K562 (cell line): ENCODE results near the gene APOM. TPM values are rescaled to one million over a fixed set of nuclear protein-coding genes. Genes with fewer than 3 reads are reported as not detected.

Experiments used
- ATAC-seq: fragments of 200-7000 bp; cut with Tn5 transposase; 3 replicates; pipeline ENCODE4 v1.9.1; 2020; ENCODE audit warnings: moderate library complexity
- BruUV-seq: library from RNA; stranded (reverse); fragments of 400-500 nt; replicated peaks from 2 replicates; lab custom pipeline; 2021; lab: Mats Ljungman, UMichigan
- CTCF ChIA-PET: fragments of 300-600 bp; formaldehyde crosslinking; extraction: SDS; loops from one replicate; lab custom pipeline; 2021; ENCODE audit warnings: low intra/inter-chr PET ratio; lab: Yijun Ruan, JAX
- POLR2A ChIA-PET: fragments of 300-600, 350-650 bp; sonication (Branson Sonifier 250); formaldehyde crosslinking; extraction: SDS; loops from one replicate; lab custom pipeline; 2021; ENCODE audit warnings: antibody characterized with exemption, inconsistent platforms; lab: Yijun Ruan, JAX
- DNase-seq, 4 experiments: peaks; one replicate each; pipeline versions ENCODE4 v3.0.0 to v3.0.0-alpha.2; 2011 to 2018; ENCODE audit warnings: low spot score in 3 of 4, mixed read lengths in 3 of 4; ENCODE audit errors: extremely low read depth in 1 of 4
- FAIRE-seq: peaks from 2 replicates; lab custom pipeline; 2011; peaks lifted over from hg19 to GRCh38; lab: Jason Lieb, UNC
- H2AFZ ChIP-seq: 2 replicates; pipeline ENCODE4 v1.6.0; 2011; ENCODE audit warnings: low read depth, low read length, control low read depth, inconsistent platforms
- H3K27ac ChIP-seq: fragments of 200-600 bp; 3 replicates; pipeline ENCODE4 v1.8.0; 2011; ENCODE audit warnings: low read depth, mild to moderate bottlenecking, control low read depth, inconsistent platforms, low read length, moderate library complexity, mixed read lengths; ENCODE audit errors: extremely low read depth
- H3K27me3 ChIP-seq, 2 experiments: fragments of 300-600 bp in 1 of 2; 2 replicates in 1 of 2; 3 replicates in 1 of 2; pipeline versions ENCODE4 v1.6.0 to v1.8.0; 2011; ENCODE audit warnings: inconsistent platforms in 2 of 2, low read length in 2 of 2, mild to moderate bottlenecking in 1 of 2, mixed read lengths in 1 of 2, moderate library complexity in 1 of 2; ENCODE audit not compliant: control insufficient read depth in 2 of 2, insufficient read depth in 2 of 2
- H3K36me3 ChIP-seq: fragments of 300-600 bp; 3 replicates; pipeline ENCODE4 v1.8.0; 2011; ENCODE audit warnings: mild to moderate bottlenecking, low read length, inconsistent platforms; ENCODE audit not compliant: control insufficient read depth, insufficient read depth
- H3K4me1 ChIP-seq, 2 experiments: fragments of 200-600 bp in 1 of 2; replicated peaks in 1 of 2; 2 replicates in 1 of 2; 3 replicates in 1 of 2; pipeline versions ENCODE4 v1.5.1 to v1.8.0; 2011; ENCODE audit warnings: inconsistent platforms in 2 of 2, low read length in 2 of 2, mild to moderate bottlenecking in 1 of 2, mixed read lengths in 1 of 2, moderate library complexity in 1 of 2; ENCODE audit not compliant: control insufficient read depth in 2 of 2, insufficient read depth in 2 of 2
- H3K4me2 ChIP-seq: 2 replicates; pipeline ENCODE4 v1.6.1; 2011; ENCODE audit warnings: low read length, control low read depth, inconsistent platforms, mixed read lengths; ENCODE audit not compliant: insufficient read depth
- H3K4me3 ChIP-seq: fragments of 200-600 bp; sonication (generic), shearing (Covaris generic); 2 replicates; pipeline ENCODE4 v1.5.1; 2016; ENCODE audit warnings: control low read depth, inconsistent platforms
- H3K79me2 ChIP-seq: fragments of 200-600 bp; 3 replicates; pipeline ENCODE4 v1.8.0; 2011; ENCODE audit warnings: low read length, inconsistent platforms; ENCODE audit not compliant: control insufficient read depth, insufficient read depth
- H3K9ac ChIP-seq, 2 experiments: 2 replicates each; pipeline versions ENCODE4 v1.6.0 to v1.6.1; 2011; ENCODE audit warnings: low read depth in 2 of 2, low read length in 2 of 2, control low read depth in 1 of 2, inconsistent platforms in 1 of 2, mild to moderate bottlenecking in 1 of 2, mixed read lengths in 1 of 2; ENCODE audit not compliant: insufficient read depth in 1 of 2
- H3K9me1 ChIP-seq: one replicate; pipeline ENCODE4 v1.6.0; 2011; ENCODE audit warnings: inconsistent platforms, mild to moderate bottlenecking, low read length, moderate library complexity; ENCODE audit not compliant: control insufficient read depth, insufficient read depth
- H3K9me3 ChIP-seq: replicated peaks from 2 replicates; pipeline ENCODE4 v1.5.1; 2011; ENCODE audit warnings: low read depth, low read length, inconsistent platforms; ENCODE audit not compliant: control insufficient read depth, insufficient read depth
- H4K20me1 ChIP-seq: replicated peaks from 2 replicates; pipeline ENCODE4 v1.6.1; 2011; ENCODE audit warnings: low read length, inconsistent platforms, mixed read lengths; ENCODE audit not compliant: control insufficient read depth, insufficient read depth
- GABPB1 ChIP-seq: sonication (generic); formaldehyde crosslinking; IDR thresholded peaks from 2 replicates; pipeline ENCODE4 v1.8.0; 2022; ENCODE audit warnings: mild to moderate bottlenecking, missing genetic modification reagents
- NR1H2 ChIP-seq: sonication (generic); formaldehyde crosslinking; IDR thresholded peaks from 2 replicates; pipeline ENCODE4 v1.4.0; 2020; ENCODE audit warnings: mild to moderate bottlenecking, missing genetic modification reagents
- PHF21A ChIP-seq: fragments of 450-650 bp; IDR thresholded peaks from 2 replicates; pipeline ENCODE4 v1.6.1; 2017; ENCODE audit warnings: low read depth, borderline replicate concordance
- POLR2A ChIP-seq: fragments of 450-650 bp; conservative IDR thresholded peaks from 2 replicates; pipeline ENCODE4 v1.6.1; 2016
- SUPT5H ChIP-seq: fragments of 450-650 bp; IDR thresholded peaks from 2 replicates; pipeline ENCODE4 v1.6.1; 2016
- ZBTB1 ChIP-seq: sonication (generic); formaldehyde crosslinking; IDR thresholded peaks from 2 replicates; pipeline ENCODE4 v1.8.1; 2023; ENCODE audit warnings: missing genetic modification reagents, low read depth, mild to moderate bottlenecking, borderline replicate concordance
- ZNF217 ChIP-seq: sonication (generic); formaldehyde crosslinking; IDR thresholded peaks from 2 replicates; pipeline ENCODE4 v1.8.0; 2022; ENCODE audit warnings: mild to moderate bottlenecking, missing genetic modification reagents
- ZNF707 ChIP-seq: fragments of 250-450 bp; sonication (Bioruptor Pico); conservative IDR thresholded peaks from 2 replicates; pipeline ENCODE4 v1.8.0; 2022; ENCODE audit warnings: inconsistent platforms, mild to moderate bottlenecking, moderate library complexity
- WGBS: fragments of 100-300 bp; shearing (Covaris generic); methylation state at CpG from one replicate; pipeline ENCODE4 v1.1.6; 2016; ENCODE audit warnings: low coverage, mixed read lengths; ENCODE audit not compliant: insufficient coverage; ENCODE audit errors: missing lambda C conversion rate; 5-methylcytosine and 5-hydroxymethylcytosine counted together
- in situ Hi-C: fragments of 300-500 bp; cut with MboI; formaldehyde crosslinking; loops from 4 replicates; pipeline ENCODE4 v1.15.0; 2018; ENCODE audit warnings: inconsistent platforms, mixed read lengths
- intact Hi-C: fragments of 100-400 bp; cut with micrococcal nuclease; formaldehyde crosslinking; loops from 2 replicates; pipeline ENCODE4 v1.14.2; 2022
- polyA plus RNA-seq, 8 experiments: library from polyadenylated mRNA; depleted of rRNA in 4 of 8; stranded (reverse) in 5 of 8; unstranded in 3 of 8; fragments of >200 nt; fragmentation: Nextera tagmentation in 2 of 8; fragmentation: Illumina TruSeq in 1 of 8; extraction: Ambion mirVana in 2 of 8; extraction: Trizol in 1 of 8; gene quantifications; 2 replicates each; pipeline versions ENCODE4 v1.2.1 to v1.2.3, GENCODE V29; 2011 to 2014; ENCODE audit warnings: inconsistent platforms in 1 of 8, missing spikeins in 1 of 8
- total RNA-seq, 7 experiments: library from RNA; depleted of rRNA in 6 of 7; stranded (reverse); fragments of >200 nt in 6 of 7; fragmentation: Illumina TruSeq in 2 of 7; extraction: Trizol in 2 of 7; gene quantifications; 2 replicates each; pipeline versions ENCODE4 v1.2.1 to v1.2.3, GENCODE V29; 2011 to 2021; ENCODE audit warnings: low replicate concordance in 1 of 7
- TF ChIP-seq, protein P1 (sequence below): sonication (generic); formaldehyde crosslinking; IDR thresholded peaks from 2 replicates; pipeline ENCODE4 v1.8.0; 2022; ENCODE audit warnings: mild to moderate bottlenecking, missing genetic modification reagents
- TF ChIP-seq, protein P2 (sequence below): sonication (generic); formaldehyde crosslinking; IDR thresholded peaks from 2 replicates; pipeline ENCODE4 v1.8.0; 2022; ENCODE audit warnings: missing genetic modification reagents, mild to moderate bottlenecking, moderate library complexity, borderline replicate concordance

APOM gene
- total and polyA plus RNA-seq, 9 of the 15 experiments (the other 6 are each of a cell fraction or from before 2014, with no cell fraction given) = 5.7 to 24.3 (median 10.4) TPM

GRCh38 chr6:31700740-31701401, 45.2 kb downstream of the APOM start (continued):
- TF ChIP-seq PHF21A = no peak
- TF ChIP-seq SUPT5H = peak; percentile 29; the same call in 1 of the 2 replicates
- no peak for TF ChIP-seq NR1H2 (CRISPR knock-in tag)
- no peak for TF ChIP-seq POLR2A
- no peak for TF ChIP-seq ZNF707 (CRISPR knock-in tag)
- 0 out of 2 replicates have a peak, but pooled peaks have one; percentile 16 for TF ChIP-seq GABPB1 (CRISPR knock-in tag)
- TF ChIP-seq ZBTB1 = 0 out of 2 replicates have a peak, but pooled peaks have one; percentile 46

DNA sequence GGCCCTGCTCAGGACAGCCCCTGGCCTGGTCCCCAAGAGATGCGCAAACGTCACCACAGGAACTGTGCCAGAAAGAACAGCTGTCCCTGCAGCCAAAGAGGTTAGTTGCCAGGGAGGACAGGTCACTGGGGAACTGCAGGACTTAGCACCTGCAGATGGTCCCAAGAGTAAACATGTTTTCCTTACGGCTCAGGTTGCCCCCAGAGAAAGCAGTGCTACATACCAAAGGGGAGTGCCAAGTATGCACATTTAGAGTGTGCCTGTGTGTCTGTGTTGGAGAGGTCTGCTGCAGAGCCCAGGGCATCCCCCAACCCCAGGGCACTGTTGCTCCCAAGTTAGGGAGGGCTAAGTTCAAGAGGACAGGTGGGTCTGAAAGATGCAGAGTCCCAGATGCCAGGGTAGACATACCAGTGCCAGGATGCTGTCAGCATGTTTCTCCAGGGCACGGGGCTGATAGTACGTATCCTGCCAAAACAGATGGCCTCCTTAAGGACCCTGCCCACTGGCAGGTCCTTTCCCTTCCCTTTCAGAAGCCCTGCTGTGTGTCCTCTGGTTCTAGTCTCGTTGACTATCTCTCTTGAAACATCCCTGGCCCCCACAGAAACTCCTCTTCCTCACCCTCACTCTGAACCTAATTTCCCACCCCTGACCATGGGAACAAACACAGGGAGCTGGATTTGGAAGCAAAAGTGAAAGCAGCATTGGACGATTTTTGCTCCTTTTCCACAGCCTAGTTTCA, 46.1 kb downstream of the APOM start:
- FAIRE-seq = no peak
- in situ Hi-C loops (no loop called here), intact Hi-C loops (loop anchor here (2.0 kb wide), 1 partner anchor 37 kb away; the partner anchor contains the start of gene GPANK1)
- H3K9me3 ChIP-seq = no peaks in the 10 kb centered on the region
- peak overlapping the region; percentile 87 for H3K4me2 ChIP-seq
- H3K27ac ChIP-seq = peak overlapping the region; percentile 93
- ChIA-PET POLR2A (interaction anchor here (0.7 to 9.7 kb wide), 16 partner anchors 10 to 137 kb away, joined by 3 to 158 read pairs (median 10); partner anchors contain the start of genes CSNK2B, GPANK1, LY6G6C and LY6G6D), CTCF (interaction anchor here (1.2 kb wide), 1 partner anchor 12 kb away, joined by 3 read pairs; no protein-coding TSS in a partner anchor)
- peaks cover 46% of the 10 kb centered on the region for H3K36me3 ChIP-seq
- H3K79me2 ChIP-seq = peaks cover 54% of the 10 kb centered on the region
- 42% methylated on average over 7 of the region's 7 CpGs for WGBS
- no peaks in the 10 kb centered on the region for H3K27me3 ChIP-seq
- BruUV-seq = TSS peak; percentile 60
- no peaks in the 10 kb centered on the region; the same call in 1 of the 2 replicates for H4K20me1 ChIP-seq
- H3K4me1 ChIP-seq = peaks cover 22 to 30% of the 10 kb centered on the region in 2 experiments
- peaks cover 5% of the 10 kb centered on the region for H3K9me1 ChIP-seq
- peak overlapping the region; percentile 91 for H2AFZ ChIP-seq
- peak overlapping the region; percentile 68 for H3K4me3 ChIP-seq
- H3K9ac ChIP-seq = peak overlapping the region; percentile 93 to 96
- no peak for DNase-seq
- no peak for ATAC-seq
- TF ChIP-seq, protein P1, sequence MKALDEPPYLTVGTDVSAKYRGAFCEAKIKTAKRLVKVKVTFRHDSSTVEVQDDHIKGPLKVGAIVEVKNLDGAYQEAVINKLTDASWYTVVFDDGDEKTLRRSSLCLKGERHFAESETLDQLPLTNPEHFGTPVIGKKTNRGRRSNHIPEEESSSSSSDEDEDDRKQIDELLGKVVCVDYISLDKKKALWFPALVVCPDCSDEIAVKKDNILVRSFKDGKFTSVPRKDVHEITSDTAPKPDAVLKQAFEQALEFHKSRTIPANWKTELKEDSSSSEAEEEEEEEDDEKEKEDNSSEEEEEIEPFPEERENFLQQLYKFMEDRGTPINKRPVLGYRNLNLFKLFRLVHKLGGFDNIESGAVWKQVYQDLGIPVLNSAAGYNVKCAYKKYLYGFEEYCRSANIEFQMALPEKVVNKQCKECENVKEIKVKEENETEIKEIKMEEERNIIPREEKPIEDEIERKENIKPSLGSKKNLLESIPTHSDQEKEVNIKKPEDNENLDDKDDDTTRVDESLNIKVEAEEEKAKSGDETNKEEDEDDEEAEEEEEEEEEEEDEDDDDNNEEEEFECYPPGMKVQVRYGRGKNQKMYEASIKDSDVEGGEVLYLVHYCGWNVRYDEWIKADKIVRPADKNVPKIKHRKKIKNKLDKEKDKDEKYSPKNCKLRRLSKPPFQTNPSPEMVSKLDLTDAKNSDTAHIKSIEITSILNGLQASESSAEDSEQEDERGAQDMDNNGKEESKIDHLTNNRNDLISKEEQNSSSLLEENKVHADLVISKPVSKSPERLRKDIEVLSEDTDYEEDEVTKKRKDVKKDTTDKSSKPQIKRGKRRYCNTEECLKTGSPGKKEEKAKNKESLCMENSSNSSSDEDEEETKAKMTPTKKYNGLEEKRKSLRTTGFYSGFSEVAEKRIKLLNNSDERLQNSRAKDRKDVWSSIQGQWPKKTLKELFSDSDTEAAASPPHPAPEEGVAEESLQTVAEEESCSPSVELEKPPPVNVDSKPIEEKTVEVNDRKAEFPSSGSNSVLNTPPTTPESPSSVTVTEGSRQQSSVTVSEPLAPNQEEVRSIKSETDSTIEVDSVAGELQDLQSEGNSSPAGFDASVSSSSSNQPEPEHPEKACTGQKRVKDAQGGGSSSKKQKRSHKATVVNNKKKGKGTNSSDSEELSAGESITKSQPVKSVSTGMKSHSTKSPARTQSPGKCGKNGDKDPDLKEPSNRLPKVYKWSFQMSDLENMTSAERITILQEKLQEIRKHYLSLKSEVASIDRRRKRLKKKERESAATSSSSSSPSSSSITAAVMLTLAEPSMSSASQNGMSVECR (CRISPR knock-in tag) = peak; percentile 71; the same call in 1 of the 2 replicates
- TF ChIP-seq ZNF217 (CRISPR knock-in tag) = no peak
- TF ChIP-seq, protein P2, sequence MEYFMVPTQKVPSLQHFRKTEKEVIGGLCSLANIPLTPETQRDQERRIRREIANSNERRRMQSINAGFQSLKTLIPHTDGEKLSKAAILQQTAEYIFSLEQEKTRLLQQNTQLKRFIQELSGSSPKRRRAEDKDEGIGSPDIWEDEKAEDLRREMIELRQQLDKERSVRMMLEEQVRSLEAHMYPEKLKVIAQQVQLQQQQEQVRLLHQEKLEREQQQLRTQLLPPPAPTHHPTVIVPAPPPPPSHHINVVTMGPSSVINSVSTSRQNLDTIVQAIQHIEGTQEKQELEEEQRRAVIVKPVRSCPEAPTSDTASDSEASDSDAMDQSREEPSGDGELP (CRISPR knock-in tag) = peak; percentile 82; the same call in 1 of the 2 replicates
